HCT116 (cell line): ENCODE data around the gene CRADD. TPM values are rescaled to one million over a fixed set of nuclear protein-coding genes. Genes with fewer than 3 reads are reported as not detected.

ENCODE experiments used
- ATAC-seq: fragments of 200-7000 bp; cut with Tn5 transposase; 2 replicates; pipeline ENCODE4 v1.9.1; 2020; ENCODE audit warnings: mild to moderate bottlenecking, moderate library complexity
- BruUV-seq: library from RNA; stranded (reverse); fragments of 400-500 nt; replicated peaks from 2 replicates; lab custom pipeline; 2021; lab: Mats Ljungman, UMichigan
- CTCF ChIA-PET: fragments of 300-600 bp; sonication (Branson Sonifier 250); formaldehyde crosslinking; loops from one replicate; lab custom pipeline; 2021; ENCODE audit warnings: antibody characterized with exemption; lab: Charles Lee
- POLR2A ChIA-PET: fragments of 300-600, 350-600 bp; sonication (Branson Sonifier 250); formaldehyde crosslinking; loops from one replicate; lab custom pipeline; 2021; ENCODE audit warnings: antibody characterized with exemption; lab: Charles Lee
- RAD21 ChIA-PET, 2 experiments: fragments of 300-600 bp; sonication (Branson Sonifier 250); formaldehyde crosslinking; loops; one replicate each; lab custom pipeline; 2023; ENCODE audit warnings: low total read pairs in 2 of 2; ENCODE audit not compliant: uncharacterized antibody in 2 of 2, unreplicated experiment in 2 of 2, low non-redundant PET in 1 of 2; lab: Charles Lee
- DNase-seq: peaks from one replicate; pipeline ENCODE4 v3.0.0-alpha.2; 2010; ENCODE audit warnings: low read depth, low spot score
- H2AFZ ChIP-seq: fragments of 200-600 bp; shearing (Covaris generic), sonication (generic); 2 replicates; pipeline ENCODE4 v1.6.1; 2017; ENCODE audit warnings: low read depth, mixed run types, mixed read lengths, antibody characterized with exemption, low read length; ENCODE audit not compliant: poor library complexity, severe bottlenecking
- H3K27ac ChIP-seq: 2 replicates; pipeline ENCODE4 v1.5.1; 2012; ENCODE audit warnings: low read depth, low read length
- H3K27me3 ChIP-seq: fragments of 200-600 bp; sonication (generic); 2 replicates; pipeline ENCODE4 v1.6.1; 2016; ENCODE audit warnings: mixed run types, low read length, mixed read lengths; ENCODE audit not compliant: insufficient read depth
- H3K36me3 ChIP-seq, 2 experiments: fragments of 200-500 bp in 1 of 2; fragments of 200-600 bp in 1 of 2; sonication (Bioruptor generic) in 1 of 2; sonication (generic) in 1 of 2; 2 replicates each; pipeline versions ENCODE4 v1.5.1 to v1.6.1; 2014 to 2016; ENCODE audit warnings: low read length in 2 of 2, inconsistent platforms in 1 of 2, mixed read lengths in 1 of 2, mixed run types in 1 of 2; ENCODE audit not compliant: insufficient read depth in 2 of 2, control insufficient read depth in 1 of 2
- H3K4me1 ChIP-seq, 2 experiments: fragments of 200-600 bp in 1 of 2; sonication (generic) in 1 of 2; 2 replicates each; pipeline versions ENCODE4 v1.5.1 to v1.6.1; 2012 to 2017; ENCODE audit warnings: low read length in 2 of 2, inconsistent platforms in 1 of 2, mild to moderate bottlenecking in 1 of 2, mixed read lengths in 1 of 2, mixed run types in 1 of 2, moderate library complexity in 1 of 2; ENCODE audit not compliant: insufficient read depth in 2 of 2, control insufficient read depth in 1 of 2
- H3K4me2 ChIP-seq: fragments of 200-600 bp; sonication (generic); 2 replicates; pipeline ENCODE4 v1.6.1; 2017; ENCODE audit warnings: mixed run types, low read length, mixed read lengths
- H3K4me3 ChIP-seq, 2 experiments: fragments of 200-600 bp in 1 of 2; sonication (generic) in 1 of 2; replicated peaks in 1 of 2; 2 replicates each; pipeline ENCODE4 v1.5.1; 2011 to 2016; ENCODE audit warnings: low read length in 2 of 2, control low read depth in 1 of 2, low read depth in 1 of 2, mild to moderate bottlenecking in 1 of 2, mixed read lengths in 1 of 2, mixed run types in 1 of 2
- H3K79me2 ChIP-seq: fragments of 200-600 bp; sonication (generic); 2 replicates; pipeline ENCODE4 v1.6.1; 2017; ENCODE audit warnings: mild to moderate bottlenecking, mixed run types, low read length, moderate library complexity, mixed read lengths; ENCODE audit not compliant: insufficient read depth
- H3K9ac ChIP-seq: fragments of 200-600 bp; sonication (generic); 2 replicates; pipeline ENCODE4 v1.6.1; 2016; ENCODE audit warnings: low read length, mixed read lengths
- H3K9me2 ChIP-seq: fragments of 200-600 bp; sonication (generic), shearing (Covaris generic); 2 replicates; pipeline ENCODE4 v1.6.1; 2017; ENCODE audit warnings: mixed run types, mild to moderate bottlenecking, moderate library complexity; ENCODE audit not compliant: insufficient read depth
- H3K9me3 ChIP-seq, 2 experiments: fragments of 200-500 bp in 1 of 2; fragments of 200-600 bp in 1 of 2; sonication (Bioruptor generic) in 1 of 2; sonication (generic) in 1 of 2; 2 replicates each; pipeline ENCODE4 v1.6.1; 2014 to 2017; ENCODE audit warnings: low read length in 2 of 2, mixed read lengths in 2 of 2, inconsistent platforms in 1 of 2, low read depth in 1 of 2, mild to moderate bottlenecking in 1 of 2, mixed run types in 1 of 2, moderate library complexity in 1 of 2; ENCODE audit not compliant: control insufficient read depth in 1 of 2, insufficient read depth in 1 of 2
- H4K20me1 ChIP-seq: fragments of 200-600 bp; sonication (generic), shearing (Covaris generic); 2 replicates; pipeline ENCODE4 v1.6.1; 2017; ENCODE audit warnings: mixed run types, mild to moderate bottlenecking, moderate library complexity; ENCODE audit not compliant: insufficient read depth
- ATF3 ChIP-seq: IDR thresholded peaks from 2 replicates; pipeline ENCODE4 v1.6.1; 2012
- CBX3 ChIP-seq: IDR thresholded peaks from 2 replicates; pipeline ENCODE4 v1.6.1; 2012; ENCODE audit warnings: low read depth
- CTCF ChIP-seq, 3 experiments: fragments of 200-600 bp in 1 of 3; sonication (generic) in 1 of 3; IDR thresholded peaks in 2 of 3; conservative IDR thresholded peaks in 1 of 3; 2 replicates each; pipeline ENCODE4 v1.5.1; 2012 to 2017; ENCODE audit warnings: low read depth in 2 of 3, low read length in 2 of 3, antibody characterized with exemption in 1 of 3, borderline replicate concordance in 1 of 3, control low read depth in 1 of 3, mild to moderate bottlenecking in 1 of 3, mixed read lengths in 1 of 3, mixed run types in 1 of 3, moderate library complexity in 1 of 3; ENCODE audit not compliant: insufficient read depth in 1 of 3
- EGR1 ChIP-seq: IDR thresholded peaks from 2 replicates; pipeline ENCODE4 v1.6.1; 2012; ENCODE audit warnings: low read depth
- ELF1 ChIP-seq: IDR thresholded peaks from 2 replicates; pipeline ENCODE4 v1.6.1; 2012; ENCODE audit warnings: low read depth, borderline replicate concordance
- EZH2 ChIP-seq: fragments of 200-600 bp; sonication (generic); IDR thresholded peaks from 2 replicates; pipeline ENCODE4 v1.6.1; 2017; ENCODE audit warnings: antibody characterized with exemption, mixed run types
- EZH2phosphoT487 ChIP-seq: fragments of 200-600 bp; IDR thresholded peaks from 2 replicates; pipeline ENCODE4 v1.6.1; 2018; ENCODE audit warnings: antibody characterized with exemption, borderline replicate concordance
- FOSL1 ChIP-seq: IDR thresholded peaks from 2 replicates; pipeline ENCODE4 v1.6.1; 2012; ENCODE audit warnings: low read depth
- JUND ChIP-seq: IDR thresholded peaks from 2 replicates; pipeline ENCODE4 v1.6.1; 2012
- POLR2A ChIP-seq: IDR thresholded peaks from 2 replicates; pipeline ENCODE4 v1.7.0; 2011; ENCODE audit warnings: borderline replicate concordance; ENCODE audit not compliant: insufficient read depth, insufficient read length; ENCODE audit errors: extremely low read depth
- POLR2AphosphoS5 ChIP-seq: IDR thresholded peaks from 2 replicates; pipeline ENCODE4 v1.6.1; 2011; ENCODE audit warnings: mild to moderate bottlenecking, low read depth, low read length, moderate library complexity
- SRF ChIP-seq: IDR thresholded peaks from 2 replicates; pipeline ENCODE4 v1.6.1; 2012; ENCODE audit warnings: low read depth
- ZFX ChIP-seq: fragments of 450-650 bp; IDR thresholded peaks from 2 replicates; pipeline ENCODE4 v1.6.1; 2017
- intact Hi-C: fragments of 100-400 bp; cut with micrococcal nuclease; formaldehyde crosslinking; loops from 2 replicates; pipeline ENCODE4 v1.10.0; 2022
- total RNA-seq: library from RNA; stranded (reverse); gene quantifications from one replicate; pipeline ENCODE4 v1.2.1, GENCODE V29; 2021; ENCODE audit not compliant: unreplicated experiment

Gene CRADD
- total RNA-seq, 1 experiment from 2014 or later, result 12.2 TPM

- TF ChIP-seq CBX3, result no peak
- no peak for TF ChIP-seq POLR2A
- TF ChIP-seq SRF, result no peak
- H3K9me3 ChIP-seq, result no peaks in the 10 kb centered on the region
- H3K27ac ChIP-seq, result no peak overlapping the region
- H3K4me2 ChIP-seq, result no peak overlapping the region
- H4K20me1 ChIP-seq, result no peaks in the 10 kb centered on the region
- no peaks in the 10 kb centered on the region for H3K79me2 ChIP-seq
- POLR2A ChIA-PET, result no interaction called here
- RAD21 ChIA-PET, result no interaction called here
- H3K36me3 ChIP-seq, result no peaks in the 10 kb centered on the region
- CTCF ChIA-PET, result no interaction called here
- no peak for ATAC-seq
- peaks cover under 1 to 7% of the 10 kb centered on the region in 2 experiments; a peak in 2 of 4 replicates for H3K4me1 ChIP-seq
- BruUV-seq, result no TSS peak
- H3K27me3 ChIP-seq, result no peaks in the 10 kb centered on the region
- DNase-seq, result no peak
- H3K9ac ChIP-seq, result no peak overlapping the region
- H3K4me3 ChIP-seq, result no peak overlapping the region
- intact Hi-C loops, result no loop called here
- no peaks in the 10 kb centered on the region for H3K9me2 ChIP-seq
- no peak overlapping the region for H2AFZ ChIP-seq
These were observed 35.9 kb downstream of the CRADD start for GRCh38 chr12:93713060-93713459.

GRCh38 chr12:93713800-93714199, 36.6 kb downstream of the CRADD start:
- H3K36me3 ChIP-seq, result no peaks in the 10 kb centered on the region
- RAD21 ChIA-PET, result no interaction called here
- H3K27ac ChIP-seq, result no peak overlapping the region
- BruUV-seq, result no TSS peak
- no peak overlapping the region for H2AFZ ChIP-seq
- POLR2A ChIA-PET, result interaction anchor here (0.6 kb wide), 1 partner anchor 74 kb away, joined by 3 read pairs; no protein-coding TSS in a partner anchor
- no peaks in the 10 kb centered on the region for H3K79me2 ChIP-seq
- no peak for ATAC-seq
- H3K4me3 ChIP-seq, result no peak overlapping the region
- H3K9me2 ChIP-seq, result no peaks in the 10 kb centered on the region
- no peaks in the 10 kb centered on the region for H4K20me1 ChIP-seq
- intact Hi-C loops, result no loop called here
- TF ChIP-seq CBX3 (no peak), JUND (no peak)
- TF ChIP-seq, all 23 proteins: peak for 0
- CTCF ChIA-PET, result no interaction called here
- Histone ChIP-seq H3K4me2 (no peak overlapping the region), H3K9ac (no peak overlapping the region), H3K9me3 (no peaks in the 10 kb centered on the region), H3K4me1 (no peaks in the 10 kb centered on the region), H3K27me3 (no peaks in the 10 kb centered on the region)
- DNase-seq, result no peak

- Histone ChIP-seq H3K27ac (no peak overlapping the region), H4K20me1 (no peaks in the 10 kb centered on the region), H3K4me3 (no peak overlapping the region), H2AFZ (no peak overlapping the region), H3K9me2 (no peaks in the 10 kb centered on the region), H3K4me2 (no peak overlapping the region), H3K9ac (no peak overlapping the region), H3K36me3 (no peaks in the 10 kb centered on the region), H3K9me3 (no peaks in the 10 kb centered on the region), H3K27me3 (no peaks in the 10 kb centered on the region), H3K79me2 (no peaks in the 10 kb centered on the region), H3K4me1 (no peaks in the 10 kb centered on the region)
- ChIA-PET CTCF (no interaction called here), RAD21 (no interaction called here), POLR2A (interaction anchor here (0.6 kb wide), 1 partner anchor 73 kb away, joined by 3 read pairs; no protein-coding TSS in a partner anchor)
- intact Hi-C loops, result no loop called here
- no peak for ATAC-seq
- TF ChIP-seq FOSL1 (no peak), EGR1 (no peak), EZH2phosphoT487 (no peak), ZFX (no peak), POLR2AphosphoS5 (no peak), ATF3 (no peak), CTCF (IDR thresholded peaks at IDR 0.05 in 2 of 3, conservative IDR thresholded peaks at IDR 0.05 in 1 of 3; ENCODE audit: borderline replicate concordance in 1 of 3, insufficient read depth in 1 of 3, low read depth in 2 of 3, low read length in 2 of 3) (no peak), JUND (no peak), EZH2 (no peak), ELF1 (no peak), SRF (no peak)
- BruUV-seq, result no TSS peak
- no peak for DNase-seq
These were observed 37.2 kb downstream of the CRADD start for GRCh38 chr12:93714382-93714781.
